HG03103 (cell line): Measurements from ENCODE around the gene IFRD2.

Source experiments
- ATAC-seq: cut with Tn5 transposase; IDR thresholded peaks from one replicate; pipeline ENCODE4 v1.9.1; 2021; ENCODE audit warnings: low read depth; ENCODE audit not compliant: unreplicated experiment

Gene IFRD2

GRCh38 chr3:50303013-50303815 lies 11.0 kb upstream of the IFRD2 start, which contains the start of gene HYAL1:
Gene HYAL1 (minus strand): TSS chr3:50303574. CDS start chr3:50302956, 618 bp downstream.
- no peak for ATAC-seq

- ATAC-seq = no peak
These were observed 10.1 kb upstream of the IFRD2 start for GRCh38 chr3:50302095-50303012.

GRCh38 chr3:50300681-50301254 lies 8.5 kb upstream of the IFRD2 start:
- ATAC-seq = no peak

- no peak for ATAC-seq
These were observed 7.9 kb upstream of the IFRD2 start for GRCh38 chr3:50299929-50300680.

GRCh38 chr3:50299638-50299928 lies 7.4 kb upstream of the IFRD2 start:
- no peak for ATAC-seq

GRCh38 chr3:50298836-50299637 lies 6.8 kb upstream of the IFRD2 start, which contains the start of the genes HYAL3 and NAA80:
Gene HYAL3 (minus strand): TSS chr3:50299405. CDS start chr3:50295602, 3,803 bp downstream.
Gene NAA80 (minus strand): TSS chr3:50299405. CDS start chr3:50297463, 1,942 bp downstream.
- peak; percentile 73 for ATAC-seq

- ATAC-seq = no peak
These were observed 5.9 kb upstream of the IFRD2 start for GRCh38 chr3:50297896-50298725.

GRCh38 chr3:50297384-50297775 lies 5.2 kb upstream of the IFRD2 start:
- ATAC-seq = no peak

GRCh38 chr3:50296721-50297383 lies 4.6 kb upstream of the IFRD2 start:
- no peak for ATAC-seq

- no peak for ATAC-seq
These were observed 3.6 kb upstream of the IFRD2 start for GRCh38 chr3:50295553-50296431.

- ATAC-seq = no peak
These were observed 2.5 kb upstream of the IFRD2 start for GRCh38 chr3:50294492-50295403.

- no peak for ATAC-seq
These were observed 1.9 kb upstream of the IFRD2 start for GRCh38 chr3:50294089-50294488.

- no peak for ATAC-seq
These were observed 1.0 kb upstream of the IFRD2 start for GRCh38 chr3:50293079-50293801.

GRCh38 chr3:50290161-50290641 lies 2.0 kb downstream of the IFRD2 start:
- no peak for ATAC-seq

GRCh38 chr3:50289130-50289529 lies 3.1 kb downstream of the IFRD2 start:
- ATAC-seq = no peak
